GM21576 (cell line): Measurements from ENCODE around the gene ADCY2.

Source experiments
- ATAC-seq: cut with Tn5 transposase; IDR thresholded peaks from one replicate; pipeline ENCODE4 v1.9.1; 2021; ENCODE audit warnings: mild to moderate bottlenecking, moderate library complexity; ENCODE audit not compliant: unreplicated experiment

ADCY2 gene

DNA sequence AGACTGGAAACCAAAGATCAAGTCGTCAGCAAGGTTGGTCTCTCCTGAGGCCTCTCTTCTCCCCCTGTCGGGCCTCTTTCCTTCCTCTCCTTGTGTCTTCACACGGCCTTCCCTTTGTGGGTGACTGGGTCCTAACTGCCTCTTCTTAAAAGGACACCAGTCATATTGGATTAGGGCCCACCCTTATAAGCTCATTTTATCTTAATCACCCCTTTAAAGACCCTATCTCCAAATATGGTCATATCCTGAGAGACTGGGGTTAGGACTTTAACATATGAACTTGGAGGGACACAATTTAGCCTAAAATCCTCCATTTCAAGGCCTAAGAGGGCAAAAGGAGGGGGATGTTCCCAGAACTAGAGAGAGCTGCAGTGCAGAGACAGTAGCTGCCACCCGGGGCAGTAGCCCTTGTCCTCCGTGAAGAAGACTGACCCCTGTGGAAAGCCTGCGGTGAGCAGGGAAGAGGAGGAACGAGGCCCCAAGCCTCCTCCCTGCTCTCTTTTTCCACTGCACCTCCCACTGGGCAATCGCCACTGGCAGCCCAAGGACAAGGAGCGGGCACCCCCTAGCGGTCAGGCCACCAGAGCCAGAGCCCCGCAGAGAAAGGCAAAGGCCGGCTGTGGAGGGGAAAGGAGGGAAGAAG lies 420.1 kb downstream of the ADCY2 start:
- peak; percentile 91 for ATAC-seq

DNA sequence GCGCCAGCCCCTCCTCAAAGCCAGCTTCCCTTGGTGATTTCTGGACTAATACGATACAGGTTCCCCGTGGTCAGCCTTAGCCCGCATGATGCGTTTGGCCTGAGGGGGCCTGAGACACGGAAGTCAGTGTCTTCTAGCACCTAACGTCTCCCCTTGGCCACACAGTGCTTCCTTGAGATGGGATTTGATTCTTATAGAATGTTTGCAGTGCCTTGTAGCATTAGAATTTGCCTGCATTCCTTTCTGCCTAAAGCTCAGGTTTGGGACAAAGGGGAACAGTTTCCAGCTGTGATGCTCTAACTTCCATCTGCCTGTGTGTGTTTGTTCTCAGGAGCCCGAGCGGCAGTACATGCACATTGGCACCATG lies 420.6 kb downstream of the ADCY2 start:
- ATAC-seq = peak; percentile 7

- no peak for ATAC-seq
These were observed 426.5 kb downstream of the ADCY2 start for GRCh38 chr5:7822449-7822848.

DNA sequence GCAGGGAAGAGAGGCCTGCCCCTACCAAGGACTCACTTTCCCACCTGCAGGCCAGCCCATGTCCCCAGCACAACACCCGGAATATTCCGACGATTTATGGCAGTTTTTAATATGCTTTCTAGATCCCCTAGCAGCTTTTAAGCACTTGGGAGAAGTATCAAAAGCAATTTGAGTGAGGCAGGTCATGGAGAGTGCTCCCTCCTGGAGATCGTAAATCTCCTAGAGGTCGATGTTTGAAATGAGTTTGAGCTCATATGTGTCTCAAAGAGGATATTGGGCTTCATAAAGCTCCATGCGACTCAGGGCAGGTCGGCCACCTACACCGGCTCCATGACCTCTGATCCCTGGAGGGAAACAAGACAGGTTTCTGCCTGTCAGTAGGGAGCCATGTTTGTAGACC lies 427.7 kb downstream of the ADCY2 start:
- no peak for ATAC-seq

- no peak for ATAC-seq
These were observed 429.1 kb downstream of the ADCY2 start for GRCh38 chr5:7824995-7825394.

DNA sequence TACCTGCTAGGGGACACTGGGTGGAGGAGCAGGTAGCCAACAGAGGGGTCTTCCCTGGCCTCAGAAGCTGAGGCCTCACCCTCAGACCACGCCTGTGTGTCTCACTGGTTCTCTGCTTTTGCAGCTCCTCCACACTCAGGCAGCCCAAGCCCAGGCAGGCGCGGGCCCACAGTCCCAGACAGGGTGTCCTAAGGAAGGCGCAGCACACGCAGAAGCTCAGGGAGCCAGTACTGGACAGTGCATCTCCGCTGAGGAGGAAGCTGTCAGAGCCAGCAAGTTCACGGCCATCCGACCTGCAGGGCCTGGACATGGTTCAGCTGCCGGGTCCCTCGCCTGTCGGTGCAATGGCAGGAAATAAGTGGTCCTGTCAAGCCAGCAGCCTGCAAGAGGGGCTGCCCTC lies 429.7 kb downstream of the ADCY2 start:
- ATAC-seq = no peak

GRCh38 chr5:7827610-7828009 lies 431.7 kb downstream of the ADCY2 start:
- ATAC-seq = no peak

DNA sequence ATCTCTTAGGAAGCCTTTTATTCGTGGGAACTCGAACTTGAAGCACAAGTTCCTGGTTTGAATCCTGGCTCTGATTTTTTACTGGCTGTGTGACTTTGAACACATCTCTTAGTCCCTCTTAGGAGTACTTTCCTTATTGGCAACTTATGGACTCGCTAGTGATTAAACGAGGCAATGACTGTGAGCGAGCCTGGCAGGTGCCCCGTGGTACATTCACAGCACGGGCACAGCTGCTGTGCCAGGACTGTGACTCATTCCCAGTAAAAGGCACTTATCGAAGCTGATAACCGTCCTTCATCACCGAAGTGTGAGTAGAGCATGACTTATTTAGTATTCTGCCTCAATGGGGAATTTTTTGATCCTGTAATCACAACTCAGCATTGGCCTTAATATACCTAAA lies 432.3 kb downstream of the ADCY2 start:
- ATAC-seq = no peak

DNA sequence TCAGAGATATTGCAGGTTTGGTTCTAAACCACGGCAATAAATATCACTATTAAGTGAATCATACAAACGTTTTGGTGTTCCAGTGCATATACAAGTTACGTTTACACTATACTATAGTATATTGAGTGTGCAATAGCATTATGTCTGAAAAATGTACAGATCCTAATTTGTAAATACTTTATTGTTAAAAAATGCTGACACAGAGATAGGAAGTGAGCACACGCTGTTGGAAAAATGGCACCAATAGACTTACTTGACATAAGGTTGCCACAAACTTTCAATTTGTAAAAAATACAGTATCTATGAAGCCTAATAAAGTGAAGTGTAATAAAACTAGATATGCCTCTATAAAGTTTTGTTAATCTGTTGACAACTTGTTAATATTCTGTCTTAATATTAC lies 439.0 kb downstream of the ADCY2 start:
- ATAC-seq = no peak

GRCh38 chr5:7837403-7837802 lies 441.5 kb downstream of the ADCY2 start:
- no peak for ATAC-seq

DNA sequence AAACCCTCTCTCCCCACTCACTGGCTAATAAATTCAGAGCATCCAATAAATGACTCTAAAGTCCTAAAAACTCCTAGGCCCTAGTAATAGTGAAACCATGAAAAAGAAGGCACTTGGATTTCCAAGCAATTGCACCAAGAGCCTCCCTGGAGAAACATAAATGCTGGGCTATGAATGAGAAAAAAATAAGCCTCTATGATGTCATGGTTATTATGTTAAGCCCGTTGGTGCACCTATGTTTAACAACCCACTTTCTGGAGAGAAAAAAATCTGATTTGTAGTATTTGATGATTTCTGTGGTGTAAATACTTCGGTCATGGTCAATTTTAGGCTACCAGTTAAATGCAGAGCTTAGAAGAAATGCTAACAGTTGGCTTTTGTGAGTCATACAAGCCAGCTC lies 446.6 kb downstream of the ADCY2 start:
- ATAC-seq = no peak

GRCh38 chr5:7844901-7845300 lies 449.0 kb downstream of the ADCY2 start:
- ATAC-seq = no peak

GRCh38 chr5:7845557-7845956 lies 449.6 kb downstream of the ADCY2 start:
- ATAC-seq = no peak

DNA sequence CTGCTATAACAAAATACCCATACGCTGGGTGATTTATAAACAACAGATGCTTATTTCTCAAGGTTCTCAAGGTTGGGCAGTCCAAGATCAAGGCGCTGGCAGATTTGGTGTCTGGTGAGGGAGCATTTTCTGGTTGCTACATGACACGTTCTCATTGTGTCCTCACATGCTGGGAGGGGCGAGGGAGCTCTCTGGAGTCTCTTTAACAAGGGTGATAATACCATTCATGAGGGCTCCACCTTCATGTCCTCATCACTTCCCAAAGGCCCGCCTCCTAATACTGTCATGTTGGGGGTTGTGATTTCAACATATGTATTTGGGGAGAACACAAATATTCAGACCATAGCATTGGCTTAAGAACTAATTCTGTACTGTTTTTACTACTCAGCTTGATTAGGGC lies 450.4 kb downstream of the ADCY2 start:
- ATAC-seq = no peak

DNA sequence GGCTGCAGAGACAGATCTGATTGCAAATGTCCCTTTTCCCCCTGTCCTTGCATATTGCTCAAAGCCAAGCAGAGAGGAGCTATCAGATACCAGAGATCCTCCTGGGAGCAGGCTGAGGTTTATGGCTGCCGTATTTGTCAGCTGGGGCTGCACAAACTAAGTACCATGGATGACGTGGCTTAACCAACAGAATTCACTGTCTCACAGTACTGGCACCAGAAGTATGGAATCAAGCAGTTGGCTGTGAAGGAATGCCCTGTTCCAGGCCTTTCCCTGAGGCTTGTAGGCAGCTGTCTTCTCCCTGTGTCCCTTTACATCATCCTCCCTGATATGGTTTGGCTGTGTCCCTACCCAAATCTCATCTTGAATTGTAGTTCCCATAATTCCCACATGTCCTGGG lies 452.4 kb downstream of the ADCY2 start:
- no peak for ATAC-seq

GRCh38 chr5:7849681-7850394 lies 453.9 kb downstream of the ADCY2 start:
- ATAC-seq = no peak

DNA sequence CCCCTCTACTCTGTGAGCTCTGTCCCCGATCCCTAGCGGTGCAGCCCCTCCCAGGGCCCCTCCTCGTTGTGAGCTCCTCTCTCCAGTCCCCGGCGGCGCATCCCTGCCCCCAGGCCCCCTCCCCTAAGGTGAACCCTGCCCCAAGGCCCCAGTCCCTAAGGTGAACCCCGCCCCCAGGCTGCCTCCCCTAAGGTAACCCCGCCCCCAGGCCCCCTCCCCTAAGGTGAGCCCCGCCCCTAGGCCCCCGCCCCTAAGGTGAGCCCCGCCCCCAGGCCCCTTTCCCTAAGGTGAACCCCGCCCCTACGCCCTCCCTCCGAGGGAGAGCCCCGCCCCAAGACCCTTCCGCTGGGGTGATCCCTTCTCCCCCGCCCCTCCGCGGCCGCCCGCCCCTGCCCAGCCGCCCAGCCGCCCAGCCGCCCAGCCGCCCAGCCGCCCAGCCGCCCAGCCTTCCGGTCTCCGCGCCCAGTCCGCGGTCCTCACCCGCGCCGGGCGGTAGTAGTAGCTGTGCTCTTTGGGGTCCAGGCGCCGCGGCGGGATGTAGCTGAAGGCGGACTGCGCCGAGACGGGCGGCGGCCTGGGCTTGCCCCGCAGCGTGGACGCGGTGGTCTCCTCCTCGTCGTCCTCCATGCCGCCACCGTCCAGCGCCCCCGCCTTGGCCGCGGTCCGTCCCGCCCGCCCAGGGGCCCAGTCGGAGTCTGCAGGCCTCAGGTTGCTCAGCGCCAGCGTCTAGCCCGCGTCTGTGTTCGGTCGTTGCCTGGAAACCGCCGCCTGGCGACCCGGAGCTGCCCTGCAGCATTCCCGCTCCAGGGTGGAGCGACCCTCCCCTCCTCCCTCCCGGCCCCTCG lies 454.7 kb downstream of the ADCY2 start, which contains the start of gene CFAP90:
CFAP90 (minus strand) TSS at position 739 of the 845 bp plus-strand sequence; CDS start at position 627, 112 bp downstream.
- ATAC-seq = no peak

GRCh38 chr5:7851240-7851592 lies 455.3 kb downstream of the ADCY2 start:
- ATAC-seq = no peak

- no peak for ATAC-seq
These were observed 455.8 kb downstream of the ADCY2 start for GRCh38 chr5:7851617-7852289.

DNA sequence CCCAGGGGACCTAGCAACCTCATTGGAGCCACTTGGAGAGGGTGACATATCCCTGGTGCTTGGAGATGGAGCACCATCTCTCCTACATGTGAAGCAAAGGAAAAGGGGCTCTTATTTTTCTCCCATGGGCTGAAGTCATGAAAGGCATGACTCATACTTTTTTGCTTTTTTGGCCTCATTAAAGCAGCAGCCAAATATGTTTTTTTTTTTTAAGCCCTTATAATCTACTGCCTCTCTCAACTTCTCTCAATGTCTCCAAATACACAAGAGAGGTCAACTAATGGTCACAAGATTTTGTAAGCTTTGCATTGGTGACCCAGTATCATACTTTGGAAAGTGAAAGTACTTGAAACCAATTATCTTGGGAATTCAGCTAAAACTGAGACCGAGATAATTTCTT lies 456.6 kb downstream of the ADCY2 start:
- no peak for ATAC-seq

GRCh38 chr5:7852988-7853387 lies 457.1 kb downstream of the ADCY2 start:
- ATAC-seq = no peak
